ENCODE data around the gene ADAR. TPM values are rescaled to one million over a fixed set of nuclear protein-coding genes. Genes with fewer than 3 reads are reported as not detected.

The ADAR gene
- total RNA-seq, 1 experiment from 2014 or later = 168 TPM

GRCh38 chr1:154591206-154591605 lies 16.8 kb downstream of the ADAR start:
- no peaks in the 10 kb centered on the region for H3K27me3 Mint-ChIP-seq (ENCODE audit: insufficient read depth, unreplicated experiment)
- no peak for DNase-seq (ENCODE audit: unreplicated experiment)
- POLR2A ChIA-PET = interaction anchor here (2.0 kb wide), 1 partner anchor 19 kb away, joined by 4 read pairs; no protein-coding TSS in a partner anchor
- H3K36me3 Mint-ChIP-seq (ENCODE audit: insufficient read depth, unreplicated experiment) = peaks cover 88% of the 10 kb centered on the region
- no peak for TF ChIP-seq CTCF (IDR thresholded peaks at IDR 0.05; ENCODE audit: unreplicated experiment)
- H3K9me3 Mint-ChIP-seq (ENCODE audit: unreplicated experiment) = no peaks in the 10 kb centered on the region
- no TSS peak for BruUV-seq (replicated peaks)
- intact Hi-C loops (cut with micrococcal nuclease) = no loop called here
- CTCF ChIA-PET = interaction anchor here (0.6 to 3.0 kb wide), 4 partner anchors 8 to 547 kb away, joined by 3 to 12 read pairs (median 5); no protein-coding TSS in a partner anchor
- H3K27ac Mint-ChIP-seq (ENCODE audit: low read depth, unreplicated experiment) = no peak overlapping the region
- no peaks in the 10 kb centered on the region for H3K4me1 Mint-ChIP-seq (ENCODE audit: insufficient read depth, unreplicated experiment)
- H3K4me3 Mint-ChIP-seq (ENCODE audit: unreplicated experiment) = no peak overlapping the region

DNA sequence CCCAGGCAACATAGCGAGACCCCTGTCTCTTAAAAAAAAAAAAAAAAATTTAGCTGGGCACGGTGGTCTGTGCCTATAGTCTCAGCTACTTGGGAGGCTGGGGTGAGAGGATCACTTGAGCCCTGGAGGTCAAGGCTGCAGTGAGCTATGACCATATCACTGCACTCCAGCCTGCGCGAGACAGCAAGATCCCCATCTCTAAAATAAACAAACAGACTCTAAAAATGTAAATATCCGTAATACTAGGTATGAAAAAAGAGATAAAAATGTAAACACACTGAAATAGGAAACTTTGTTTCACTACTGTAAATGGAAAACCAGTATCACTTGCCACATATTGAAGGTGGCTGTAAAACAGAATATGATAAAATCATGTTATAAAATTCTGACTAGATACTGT lies 17.2 kb downstream of the ADAR start:
- DNase-seq (ENCODE audit: unreplicated experiment) = no peak
- ChIA-PET CTCF (interaction anchor here (0.6 to 3.0 kb wide), 6 partner anchors 9 to 547 kb away, joined by 3 to 12 read pairs (median 5); no protein-coding TSS in a partner anchor), POLR2A (interaction anchor here (2.0 kb wide), 1 partner anchor 19 kb away, joined by 4 read pairs; no protein-coding TSS in a partner anchor)
- no peaks in the 10 kb centered on the region for H3K4me1 Mint-ChIP-seq (ENCODE audit: insufficient read depth, unreplicated experiment)
- no peak overlapping the region for H3K27ac Mint-ChIP-seq (ENCODE audit: low read depth, unreplicated experiment)
- no peaks in the 10 kb centered on the region for H3K9me3 Mint-ChIP-seq (ENCODE audit: unreplicated experiment)
- H3K27me3 Mint-ChIP-seq (ENCODE audit: insufficient read depth, unreplicated experiment) = no peaks in the 10 kb centered on the region
- no peak overlapping the region for H3K4me3 Mint-ChIP-seq (ENCODE audit: unreplicated experiment)
- TF ChIP-seq CTCF (IDR thresholded peaks at IDR 0.05; ENCODE audit: unreplicated experiment) = no peak
- no TSS peak for BruUV-seq (replicated peaks)
- peaks cover 88% of the 10 kb centered on the region for H3K36me3 Mint-ChIP-seq (ENCODE audit: insufficient read depth, unreplicated experiment)
- intact Hi-C loops (cut with micrococcal nuclease) = no loop called here

GRCh38 chr1:154589780-154590179 lies 18.2 kb downstream of the ADAR start:
- Mint-ChIP-seq H3K4me3 (ENCODE audit: unreplicated experiment) (no peak overlapping the region), H3K27me3 (ENCODE audit: insufficient read depth, unreplicated experiment) (no peaks in the 10 kb centered on the region), H3K27ac (ENCODE audit: low read depth, unreplicated experiment) (no peak overlapping the region), H3K36me3 (ENCODE audit: insufficient read depth, unreplicated experiment) (peaks cover 92% of the 10 kb centered on the region), H3K9me3 (ENCODE audit: unreplicated experiment) (no peaks in the 10 kb centered on the region), H3K4me1 (ENCODE audit: insufficient read depth, unreplicated experiment) (no peaks in the 10 kb centered on the region)
- DNase-seq (ENCODE audit: unreplicated experiment) = no peak
- intact Hi-C loops (cut with micrococcal nuclease) = no loop called here
- BruUV-seq (replicated peaks) = no TSS peak
- no peak for TF ChIP-seq CTCF (IDR thresholded peaks at IDR 0.05; ENCODE audit: unreplicated experiment)
- CTCF ChIA-PET = interaction anchor here (0.5 to 3.0 kb wide), 5 partner anchors 9 to 502 kb away, joined by 3 to 12 read pairs (median 4); no protein-coding TSS in a partner anchor
- POLR2A ChIA-PET = interaction anchor here (0.6 to 1.4 kb wide), 2 partner anchors 8 to 15 kb away, joined by 3 read pairs; no protein-coding TSS in a partner anchor

GRCh38 chr1:154586641-154587040 lies 21.3 kb downstream of the ADAR start:
- POLR2A ChIA-PET = interaction anchor here (0.6 kb wide), 1 partner anchor 9 kb away, joined by 3 read pairs; no protein-coding TSS in a partner anchor
- BruUV-seq (replicated peaks) = no TSS peak
- CTCF ChIA-PET = interaction anchor here (0.6 to 0.7 kb wide), 2 partner anchors 66 to 863 kb away, joined by 3 to 5 read pairs; no protein-coding TSS in a partner anchor
- no peak overlapping the region for H3K27ac Mint-ChIP-seq (ENCODE audit: low read depth, unreplicated experiment)
- DNase-seq (ENCODE audit: unreplicated experiment) = no peak
- intact Hi-C loops (cut with micrococcal nuclease) = no loop called here
- H3K27me3 Mint-ChIP-seq (ENCODE audit: insufficient read depth, unreplicated experiment) = no peaks in the 10 kb centered on the region
- no peaks in the 10 kb centered on the region for H3K9me3 Mint-ChIP-seq (ENCODE audit: unreplicated experiment)
- H3K4me1 Mint-ChIP-seq (ENCODE audit: insufficient read depth, unreplicated experiment) = no peaks in the 10 kb centered on the region
- H3K36me3 Mint-ChIP-seq (ENCODE audit: insufficient read depth, unreplicated experiment) = peaks cover 95% of the 10 kb centered on the region
- no peak overlapping the region for H3K4me3 Mint-ChIP-seq (ENCODE audit: unreplicated experiment)
- TF ChIP-seq CTCF (IDR thresholded peaks at IDR 0.05; ENCODE audit: unreplicated experiment) = no peak

Data from MCF 10A (cell line).